GM19372 (cell line): ENCODE data around the gene DAZAP1.
A peak's percentile ranks its signal among the peaks of the same experiment; 100 is the strongest.

ENCODE experiments used
- ATAC-seq: cut with Tn5 transposase; IDR thresholded peaks from one replicate; pipeline ENCODE4 v1.9.1; 2021; ENCODE audit warnings: mild to moderate bottlenecking, low read depth, moderate library complexity; ENCODE audit not compliant: unreplicated experiment

DAZAP1 gene

GRCh38 chr19:1423436-1424191, 16.2 kb downstream of the DAZAP1 start:
- no peak for ATAC-seq

- no peak for ATAC-seq
These were observed 17.0 kb downstream of the DAZAP1 start for GRCh38 chr19:1424192-1424955.

GRCh38 chr19:1425102-1425837, 17.9 kb downstream of the DAZAP1 start:
- ATAC-seq = no peak

GRCh38 chr19:1425902-1426301, 18.5 kb downstream of the DAZAP1 start:
- ATAC-seq = no peak

- ATAC-seq = no peak
These were observed 19.4 kb downstream of the DAZAP1 start for GRCh38 chr19:1426736-1427135.

GRCh38 chr19:1427221-1427920, 20.0 kb downstream of the DAZAP1 start:
- ATAC-seq = no peak

GRCh38 chr19:1428738-1429391, 21.5 kb downstream of the DAZAP1 start:
- no peak for ATAC-seq

GRCh38 chr19:1429750-1430149, 22.4 kb downstream of the DAZAP1 start:
- ATAC-seq = no peak

- ATAC-seq = no peak
These were observed 22.9 kb downstream of the DAZAP1 start for GRCh38 chr19:1430246-1430645.

GRCh38 chr19:1431759-1432506, 24.5 kb downstream of the DAZAP1 start:
- ATAC-seq = no peak

- no peak for ATAC-seq
These were observed 25.1 kb downstream of the DAZAP1 start for GRCh38 chr19:1432507-1432887.

GRCh38 chr19:1433119-1434039, 26.0 kb downstream of the DAZAP1 start:
- no peak for ATAC-seq

- no peak for ATAC-seq
These were observed 26.6 kb downstream of the DAZAP1 start for GRCh38 chr19:1434040-1434366.

- ATAC-seq = no peak
These were observed 27.2 kb downstream of the DAZAP1 start for GRCh38 chr19:1434577-1435060.

- ATAC-seq = no peak
These were observed 28.1 kb downstream of the DAZAP1 start for GRCh38 chr19:1435378-1435989.

GRCh38 chr19:1437609-1438008, 30.2 kb downstream of the DAZAP1 start:
- no peak for ATAC-seq

- ATAC-seq = peak; percentile 80
These were observed 30.9 kb downstream of the DAZAP1 start, which contains the start of gene RPS15 for GRCh38 chr19:1438035-1438932. RPS15 (plus strand) TSS chr19:1438396; CDS start chr19:1438426, 30 bp downstream.
